SW 1271 (cell line): Measurements from ENCODE around the gene KIAA1210.

ENCODE experiments used
- DNase-seq, 2 experiments: peaks; one replicate each; lab custom pipeline; 2025; lab: John Stamatoyannopoulos, UW

Gene KIAA1210

GRCh38 chrX:119093991-119094735 lies 33.4 kb downstream of the KIAA1210 start:
- no peak for DNase-seq

GRCh38 chrX:119090627-119091026 lies 37.0 kb downstream of the KIAA1210 start:
- DNase-seq: no peak

- DNase-seq: no peak
Observed at GRCh38 chrX:119089619-119090018, 38.0 kb downstream of the KIAA1210 start.

- no peak for DNase-seq
Observed at GRCh38 chrX:119087121-119087520, 40.5 kb downstream of the KIAA1210 start.

GRCh38 chrX:119084766-119085165 lies 42.8 kb downstream of the KIAA1210 start:
- no peak for DNase-seq

- no peak for DNase-seq
Observed at GRCh38 chrX:119082278-119082677, 45.3 kb downstream of the KIAA1210 start.

- no peak for DNase-seq
Observed at GRCh38 chrX:119075270-119076025, 52.2 kb downstream of the KIAA1210 start.

GRCh38 chrX:119073911-119074310 lies 53.7 kb downstream of the KIAA1210 start:
- no peak for DNase-seq

- DNase-seq: no peak
Observed at GRCh38 chrX:119073200-119073905, 54.3 kb downstream of the KIAA1210 start.

- DNase-seq: no peak
Observed at GRCh38 chrX:119072744-119073143, 54.9 kb downstream of the KIAA1210 start, which contains the start of gene CT47C1. CT47C1 (plus strand) TSS chrX:119072993; CDS start chrX:119073226, 233 bp downstream.

- DNase-seq: no peak
Observed at GRCh38 chrX:119071381-119071780, 56.2 kb downstream of the KIAA1210 start.

GRCh38 chrX:119069762-119070161 lies 57.9 kb downstream of the KIAA1210 start:
- DNase-seq: no peak

- DNase-seq: no peak
Observed at GRCh38 chrX:119069128-119069527, 58.5 kb downstream of the KIAA1210 start.

GRCh38 chrX:119067023-119067739 lies 60.4 kb downstream of the KIAA1210 start:
- peak; percentile 1 for DNase-seq

- DNase-seq: no peak
Observed at GRCh38 chrX:119063428-119063827, 64.2 kb downstream of the KIAA1210 start.

GRCh38 chrX:119062750-119063374 lies 64.8 kb downstream of the KIAA1210 start:
- no peak for DNase-seq

- DNase-seq: no peak
Observed at GRCh38 chrX:119055687-119056086, 71.9 kb downstream of the KIAA1210 start.

GRCh38 chrX:119045884-119046283 lies 81.7 kb downstream of the KIAA1210 start:
- DNase-seq: no peak

- DNase-seq: no peak
Observed at GRCh38 chrX:119042996-119043395, 84.6 kb downstream of the KIAA1210 start.

- no peak for DNase-seq
Observed at GRCh38 chrX:119042040-119042439, 85.6 kb downstream of the KIAA1210 start.

GRCh38 chrX:119041175-119041574 lies 86.4 kb downstream of the KIAA1210 start:
- peak in 1 of 2 experiments; percentile 35 for DNase-seq
